ENCODE data around the gene PSMB2.

GRCh38 chr1:35572296-35572695 is 69.0 kb downstream of the PSMB2 start:
- no peak for TF ChIP-seq CTCF (IDR thresholded peaks at IDR 0.05; ENCODE audit: low read length)
- TF ChIP-seq EZH2 (IDR thresholded peaks at IDR 0.05; ENCODE audit: borderline replicate concordance, low read length), result no peak

Measured in OCI-LY1 (cell line).